A204.1 (cell line): ENCODE measurements around the gene FBXO4.
"Not testable (repeated sequence)": the region's sequence is repeated elsewhere in the genome, so short reads cannot be mapped to it uniquely, and the experiment has no call there.

Source experiments
- FAIRE-seq: peaks from 2 replicates; lab custom pipeline; 2012; peaks lifted over from hg19 to GRCh38; lab: Jason Lieb, UNC

FBXO4 gene

DNA sequence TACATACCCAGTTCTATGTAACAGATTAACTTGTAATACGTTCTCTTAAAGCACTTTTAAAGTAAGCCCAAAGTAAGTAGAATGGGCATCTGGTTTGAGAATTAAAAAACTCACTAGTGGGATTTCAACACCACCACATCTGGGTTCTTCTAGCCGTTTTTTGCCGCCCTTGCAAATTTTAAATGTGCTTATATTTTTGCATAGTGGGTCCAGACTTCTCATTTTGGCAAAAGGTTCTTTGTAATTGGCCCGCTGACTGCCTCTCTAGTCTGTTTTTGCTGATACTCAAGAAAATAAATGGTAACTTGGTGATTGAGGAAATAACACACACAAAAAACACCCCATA is 582 bp upstream of the FBXO4 start:
- no peak for FAIRE-seq

DNA sequence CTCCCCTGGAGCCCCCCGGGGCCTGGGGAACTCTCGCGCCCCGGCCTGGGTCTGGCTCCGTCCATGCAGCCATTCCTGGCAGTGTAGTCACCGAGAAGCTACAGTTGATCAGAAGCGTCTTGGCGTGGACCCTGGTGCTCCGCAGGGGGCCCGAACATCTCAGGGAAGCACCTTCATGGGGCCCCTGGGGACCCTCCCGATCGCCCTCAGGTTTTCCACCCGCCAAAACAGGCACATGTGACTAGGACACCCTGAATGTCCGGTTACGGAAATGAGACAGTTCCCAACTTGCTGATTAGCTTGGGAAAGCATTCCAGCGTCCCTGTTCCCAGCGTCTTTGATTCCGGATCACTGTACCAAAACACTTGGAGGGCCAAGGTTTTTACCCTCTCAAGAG is 472 bp downstream of the FBXO4 start:
- no peak for FAIRE-seq

- FAIRE-seq = no peak
Measured at GRCh38 chr5:41927604-41928003, 2.5 kb downstream of the FBXO4 start.

- FAIRE-seq = no peak
Measured at GRCh38 chr5:41929035-41929434, 4.0 kb downstream of the FBXO4 start.

DNA sequence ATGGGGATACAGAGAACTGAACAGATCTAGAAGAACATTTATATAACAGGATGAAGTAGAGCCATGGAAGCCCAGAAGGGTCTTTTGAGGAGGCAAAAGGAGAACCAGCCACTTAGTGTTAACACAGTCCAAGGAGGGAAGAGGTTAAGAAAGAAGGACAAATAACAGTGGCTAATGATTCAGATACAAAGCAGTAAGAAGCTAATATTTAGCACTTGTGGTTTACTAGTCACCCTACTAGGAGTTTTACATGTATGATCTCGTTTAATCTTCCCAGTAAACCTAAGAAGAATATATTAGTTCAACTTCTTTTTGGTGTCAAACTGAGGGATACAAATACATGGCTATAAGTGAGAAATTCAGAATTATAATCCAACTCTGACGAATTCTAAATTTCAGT is 7.7 kb downstream of the FBXO4 start:
- no peak for FAIRE-seq

DNA sequence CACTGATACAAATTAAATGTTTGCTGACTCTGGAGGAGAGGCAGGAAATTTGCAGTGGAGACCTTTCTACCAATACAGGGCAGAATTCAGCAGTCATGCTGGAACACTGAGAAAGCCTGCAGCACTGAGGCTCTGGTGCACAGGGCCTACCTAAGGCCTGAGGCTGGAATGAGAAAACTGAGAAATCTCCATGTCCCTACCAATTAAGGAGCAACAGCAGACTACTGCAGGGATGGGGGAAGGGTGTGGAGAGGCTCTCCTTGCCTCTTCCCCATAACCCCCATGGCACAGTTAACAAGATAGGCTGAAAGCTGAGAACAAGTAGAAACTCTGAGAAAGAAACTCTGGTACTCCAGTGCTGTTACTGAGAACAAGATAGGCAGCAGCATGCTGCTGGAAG is 10.5 kb downstream of the FBXO4 start:
- FAIRE-seq = no peak

DNA sequence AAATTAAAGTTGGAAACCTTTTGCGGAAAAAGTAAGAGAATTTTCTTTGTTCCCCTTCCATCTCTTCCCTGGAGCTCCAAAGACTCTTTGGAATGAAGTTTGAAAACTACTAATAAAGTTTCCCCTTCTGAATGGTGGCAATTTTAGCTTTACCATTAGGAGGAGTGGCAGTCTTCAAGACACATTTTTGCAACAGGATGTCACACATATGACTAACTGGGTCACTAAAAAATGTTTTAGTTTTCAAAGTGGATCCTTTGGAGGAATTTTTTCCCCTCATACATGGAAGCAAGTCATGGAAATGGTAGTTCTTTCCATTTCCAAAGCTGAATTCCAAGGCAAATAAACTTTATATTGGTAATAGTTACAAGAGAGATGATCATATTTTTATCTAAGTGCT is 15.6 kb downstream of the FBXO4 start:
- no peak for FAIRE-seq

DNA sequence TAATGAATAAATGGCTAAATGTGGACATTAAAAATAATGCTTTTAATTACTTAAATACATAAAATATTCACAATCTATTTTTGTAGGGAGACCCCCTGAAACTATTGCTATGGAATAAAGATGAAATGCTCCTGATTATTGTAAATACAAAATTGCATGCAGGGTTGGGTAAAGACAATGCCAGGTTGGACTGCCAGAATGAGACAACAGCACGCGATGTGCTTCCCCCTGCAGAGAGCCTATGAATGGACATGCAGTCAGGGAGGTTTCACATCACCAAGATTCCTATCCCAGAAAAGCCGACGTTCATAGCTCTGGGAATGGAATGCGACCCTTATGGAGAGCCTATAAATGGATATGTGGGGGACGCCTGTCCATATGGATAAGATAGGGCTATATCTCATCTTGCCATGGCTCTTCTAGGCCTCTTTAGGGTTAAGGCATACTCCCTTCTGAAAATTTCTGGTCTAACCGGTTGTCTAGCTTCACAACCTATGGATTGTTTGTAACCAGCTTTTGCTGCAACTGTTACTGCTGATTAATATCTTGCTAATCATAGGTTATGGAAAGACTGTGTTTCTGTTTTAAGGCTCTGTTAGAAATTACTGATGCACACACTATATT is 20.4 kb downstream of the FBXO4 start:
- not testable (repeated sequence) for FAIRE-seq

GRCh38 chr5:41951224-41951623 is 26.1 kb downstream of the FBXO4 start:
- FAIRE-seq = no peak

DNA sequence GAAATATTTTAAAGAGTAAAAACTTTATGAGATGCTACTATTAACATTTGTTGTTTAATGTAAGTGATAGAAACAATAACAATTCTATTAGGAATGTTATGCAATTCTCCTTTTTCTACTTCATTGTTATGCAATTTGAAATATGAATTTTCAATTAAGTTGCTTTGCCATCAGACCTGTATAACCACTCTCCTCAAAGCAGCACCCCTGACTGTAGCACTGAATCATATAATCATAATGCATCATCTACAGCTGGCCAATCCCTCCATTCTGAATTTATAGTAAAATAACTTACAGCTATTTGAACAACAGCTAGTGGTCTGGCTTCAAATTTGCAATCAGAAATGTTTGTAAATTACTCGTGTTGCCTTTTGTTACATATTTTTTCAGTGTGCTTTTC is 29.2 kb downstream of the FBXO4 start:
- no peak for FAIRE-seq

GRCh38 chr5:41955432-41956024 is 30.4 kb downstream of the FBXO4 start:
- FAIRE-seq = no peak

DNA sequence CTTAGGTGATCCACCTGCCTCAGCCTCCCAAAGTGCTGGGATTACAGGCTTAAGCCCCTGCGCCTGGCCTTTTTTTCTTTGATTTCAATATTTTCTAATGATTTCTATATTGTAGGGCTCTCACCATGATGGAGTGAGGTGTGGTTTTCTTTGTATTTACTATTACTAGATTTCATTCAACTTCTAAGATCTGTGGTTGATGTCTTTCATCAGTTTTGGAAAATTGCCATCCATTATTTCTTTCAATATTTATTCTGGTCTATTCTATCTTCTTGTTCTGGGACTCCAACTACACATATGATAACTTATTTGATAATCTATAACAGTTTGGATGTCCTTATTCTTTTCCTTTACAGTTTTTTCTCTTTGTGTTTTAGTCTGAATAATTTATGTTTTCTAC is 31.9 kb downstream of the FBXO4 start:
- FAIRE-seq = no peak

DNA sequence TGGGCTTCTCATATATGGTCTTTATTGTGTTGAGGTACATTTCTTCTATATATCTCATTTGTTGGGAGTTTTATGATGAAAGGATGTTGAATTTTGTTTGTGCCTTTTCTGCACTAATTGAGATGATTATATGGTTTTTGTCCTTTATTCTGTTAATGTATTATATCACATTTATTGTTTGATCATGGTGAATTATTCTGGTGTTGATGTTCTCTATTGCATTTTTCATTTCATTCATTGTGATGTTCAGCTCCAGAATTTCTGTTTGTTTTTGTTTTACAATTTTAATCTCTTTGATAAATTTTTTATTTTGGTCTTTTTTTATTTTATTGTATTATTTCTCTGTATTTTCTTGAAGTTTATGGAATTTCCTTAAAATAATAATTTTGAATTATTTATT is 35.4 kb downstream of the FBXO4 start:
- FAIRE-seq = peak; percentile 91

DNA sequence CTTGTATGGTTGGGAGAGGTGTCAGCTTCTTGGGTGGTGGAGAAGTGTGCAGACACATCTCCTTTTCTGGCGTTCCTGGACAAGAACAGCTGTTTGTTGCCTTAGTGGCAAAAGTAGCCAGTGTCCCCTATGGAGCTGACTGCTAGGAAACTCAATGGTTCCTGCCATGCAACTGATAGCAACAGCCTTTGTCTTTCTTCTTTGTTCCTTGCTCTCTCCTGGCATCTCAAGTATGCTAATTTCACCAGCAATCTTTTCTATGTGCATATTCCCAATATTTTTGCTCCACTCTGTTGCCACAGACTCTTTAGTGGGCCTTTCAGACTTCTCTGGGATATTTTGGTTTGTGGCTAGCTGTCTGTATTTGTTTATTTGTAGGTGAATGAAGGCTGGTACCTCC is 36.7 kb downstream of the FBXO4 start:
- FAIRE-seq = no peak

DNA sequence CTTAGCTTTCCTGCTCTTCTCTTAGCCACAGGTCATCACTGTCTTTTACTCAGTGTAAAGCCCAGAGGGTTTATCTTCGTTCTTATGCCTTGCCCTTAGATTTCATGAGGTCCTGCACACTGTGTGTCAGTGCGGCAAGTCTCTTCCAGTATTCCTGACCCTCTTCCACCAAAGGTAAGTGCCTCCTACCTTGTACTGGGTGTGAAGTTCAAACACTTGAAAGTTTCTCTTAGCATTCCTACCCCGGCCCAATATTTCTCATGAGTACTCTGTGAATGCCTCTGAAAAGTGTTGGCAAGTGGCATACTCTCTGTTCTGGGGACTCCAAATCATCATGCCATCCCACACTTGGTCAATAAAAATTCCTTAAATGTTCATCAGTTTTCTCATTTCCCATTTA is 37.4 kb downstream of the FBXO4 start:
- no peak for FAIRE-seq

DNA sequence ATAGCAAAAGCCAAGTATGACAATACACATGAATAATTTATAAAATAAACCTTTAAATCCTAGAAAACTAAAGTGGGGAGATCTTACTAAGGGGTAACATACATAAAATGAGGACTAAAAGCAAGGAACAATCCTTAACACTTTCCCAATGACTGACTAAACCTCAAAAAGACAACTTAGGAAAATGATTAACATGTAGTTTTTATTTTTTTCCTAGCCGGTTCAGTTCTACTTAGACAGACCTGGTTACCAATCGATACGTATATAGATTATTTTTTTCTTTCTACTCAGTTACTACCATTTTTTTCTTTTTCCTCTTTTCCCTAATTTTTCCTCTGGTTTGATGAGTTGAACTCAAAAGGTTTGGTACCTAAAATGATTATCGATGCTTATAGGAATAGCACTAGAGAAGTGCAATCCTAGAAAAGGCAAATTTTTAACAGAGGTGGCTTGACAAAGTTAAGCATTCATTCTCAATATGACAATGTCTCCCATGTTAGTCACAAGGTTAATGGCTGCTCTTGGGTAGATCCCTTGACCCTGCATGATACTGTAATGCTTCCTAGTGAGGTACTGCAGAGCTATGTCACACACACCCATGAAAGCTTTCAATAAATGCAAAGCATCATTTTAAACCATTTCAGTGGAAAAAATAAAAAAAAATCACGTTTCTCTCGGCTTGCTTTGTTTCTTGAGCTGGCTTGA is 41.5 kb downstream of the FBXO4 start:
- FAIRE-seq = no peak

DNA sequence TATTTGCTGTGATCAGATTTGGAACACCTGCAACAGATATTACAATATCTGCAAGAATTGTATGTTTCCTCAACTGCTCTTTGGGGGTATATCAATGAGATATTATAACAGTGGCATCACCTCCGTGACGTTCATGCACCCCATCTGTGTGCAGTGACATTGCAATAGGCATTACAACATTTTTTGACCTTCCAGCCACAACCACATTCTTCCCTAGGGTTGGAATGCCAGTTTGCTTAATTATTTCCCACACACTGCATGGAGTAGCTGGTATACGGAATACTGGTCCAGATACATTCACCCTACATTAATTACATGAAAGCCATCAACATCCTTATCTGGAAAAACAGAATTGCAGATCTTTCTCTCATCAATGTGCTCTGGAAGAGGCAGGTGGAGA is 42.3 kb downstream of the FBXO4 start:
- no peak for FAIRE-seq

GRCh38 chr5:41968153-41968723 is 43.2 kb downstream of the FBXO4 start:
- FAIRE-seq = no peak

DNA sequence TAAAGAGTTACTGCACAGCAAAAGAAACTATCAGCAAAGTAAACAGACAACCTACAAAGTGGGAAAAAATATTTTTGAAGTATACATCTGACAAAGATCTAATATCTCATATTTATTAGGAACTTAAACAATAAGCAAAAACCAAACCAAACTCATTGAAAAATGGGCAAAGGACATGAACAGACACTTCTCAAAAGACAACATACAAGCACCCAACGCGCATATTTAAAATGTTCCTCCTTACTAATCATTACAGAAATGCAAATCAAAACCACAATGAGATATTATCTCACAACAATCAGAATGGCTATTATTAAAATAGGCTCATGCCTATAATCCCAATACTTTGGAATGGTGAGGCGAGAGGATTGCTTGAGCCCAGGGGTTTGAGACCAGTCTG is 48.0 kb downstream of the FBXO4 start:
- FAIRE-seq = peak; percentile 29

GRCh38 chr5:41973887-41974286 is 48.8 kb downstream of the FBXO4 start:
- FAIRE-seq = no peak

- no peak for FAIRE-seq
Measured at GRCh38 chr5:41978676-41979075, 53.6 kb downstream of the FBXO4 start.

DNA sequence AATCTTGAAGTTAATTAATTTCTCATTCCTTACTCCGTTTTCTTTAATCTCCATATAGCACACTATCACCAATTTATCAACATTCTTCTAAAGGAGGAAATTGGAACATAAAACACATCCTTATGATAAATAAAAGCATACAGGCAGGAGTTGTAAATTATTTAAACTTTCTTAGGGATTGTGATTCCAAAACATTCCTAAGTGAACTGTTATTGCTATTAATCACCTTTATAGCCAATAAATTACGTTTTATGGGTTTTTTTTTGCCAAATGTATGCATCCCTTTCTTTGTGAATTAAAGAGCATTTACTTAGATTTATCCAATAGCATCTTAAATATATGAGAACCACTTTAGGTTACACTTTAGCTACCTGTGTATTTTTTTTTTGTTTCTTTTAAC is 55.3 kb downstream of the FBXO4 start:
- no peak for FAIRE-seq

DNA sequence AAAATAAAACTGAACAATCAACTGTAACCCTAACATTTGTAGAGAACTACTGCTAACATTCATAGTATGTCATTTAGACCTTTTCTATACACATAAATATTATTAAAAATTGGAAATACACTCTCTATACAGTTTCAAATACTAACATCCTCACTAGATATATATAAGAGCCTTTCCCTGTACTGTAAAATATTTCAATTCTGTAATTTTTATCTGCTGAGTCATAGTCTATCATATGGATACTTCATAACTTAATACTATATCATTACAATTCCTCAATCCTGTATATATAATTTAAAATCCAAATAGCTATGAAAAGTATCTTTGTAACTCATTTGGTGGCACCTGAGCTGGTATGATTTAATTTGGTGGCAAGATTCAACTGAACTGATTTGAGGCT is 55.8 kb downstream of the FBXO4 start:
- FAIRE-seq = no peak

- not testable (repeated sequence) for FAIRE-seq
Measured at GRCh38 chr5:41982858-41983257, 57.8 kb downstream of the FBXO4 start.
